Psoas muscle (tissue), 8 donors: ENCODE results near the gene ZRANB3. TPM values are rescaled to one million over a fixed set of nuclear protein-coding genes. Genes with fewer than 3 reads are reported as not detected.

ENCODE experiments used
- ATAC-seq, 4 donors: fragments of 200-7000 bp; cut with Tn5 transposase; one replicate each; pipeline ENCODE4 v1.9.1; 2020; ENCODE audit warnings: moderate library complexity in 3 of 4, mild to moderate bottlenecking in 2 of 4
- DNase-seq, 2 donors: peaks; one replicate each; pipeline ENCODE4 v3.0.0-alpha.2; 2020
- H3K27ac ChIP-seq: fragments of 200-600 bp; one replicate; pipeline ENCODE4 v1.8.0; 2022
- H3K27me3 ChIP-seq, 3 donors: fragments of 200-600 bp in 1 of 3; one replicate each; pipeline versions ENCODE4 v1.6.1 to v1.8.0; 2013 to 2022; ENCODE audit warnings: low read length in 2 of 3, mild to moderate bottlenecking in 2 of 3, moderate library complexity in 1 of 3; ENCODE audit not compliant: insufficient read depth in 3 of 3
- H3K36me3 ChIP-seq, 2 donors: fragments of 200-600 bp in 1 of 2; one replicate each; pipeline versions ENCODE4 v1.6.1 to v1.8.0; 2013 to 2022; ENCODE audit warnings: low read depth in 1 of 2, mild to moderate bottlenecking in 1 of 2, moderate library complexity in 1 of 2; ENCODE audit not compliant: insufficient read depth in 1 of 2
- H3K4me1 ChIP-seq: fragments of 200-600 bp; one replicate; pipeline ENCODE4 v1.8.0; 2022
- H3K4me3 ChIP-seq: fragments of 200-600 bp; one replicate; pipeline ENCODE4 v1.8.0; 2022; ENCODE audit warnings: mild to moderate bottlenecking
- H3K9me3 ChIP-seq: fragments of 200-600 bp; one replicate; pipeline ENCODE4 v1.8.0; 2022
- WGBS, 3 donors: extraction: QIAGEN DNeasy Blood & Tissue Kit; methylation state at CpG; one replicate each; pipeline versions ENCODE4 v1.1.6 to v1.1.7; 2013; 5-methylcytosine and 5-hydroxymethylcytosine counted together
- intact Hi-C, 2 donors: fragments of 100-400 bp; cut with DNase I; formaldehyde crosslinking; loops; one replicate each; pipeline versions ENCODE4 v1.11.0 to v1.14.2; 2022
- polyA plus RNA-seq, 3 donors: library from polyadenylated mRNA; stranded (reverse); fragments of 200-250 nt; gene quantifications; one replicate each; pipeline ENCODE4 v1.2.3, GENCODE V29; 2013
- total RNA-seq, 4 donors: library from RNA; stranded (reverse); fragmentation: NEBNext Ultra II Directional in 2 of 4; extraction: Animal tissue kit (Norgen Biotek cat#: 25700) in 2 of 4; gene quantifications; one replicate each; pipeline versions ENCODE4 v1.2.1 to v1.2.4, GENCODE V29; 2021 to 2023
- TF ChIP-seq, protein P1 (sequence below): fragments of 200-600 bp; IDR thresholded peaks from one replicate; pipeline ENCODE4 v1.8.0; 2022; ENCODE audit warnings: antibody characterized with exemption
- donor health status: healthy with polysubstance abuse.
- donor health status: DM: no; HTN: no; CAD: no; lungs with moderate emphysema.
- donor health status: Bipolar disorder and iron deficiency.
- donor health status: healthy.
- donor health status: DM: yes; HTN: yes; CAD: no.
- donor health status: DM: no; HTN: no; CAD: no.
- donor health status: DM: no; HTN: no; CAD: no.
- donor health status: DM: yes; HTN: yes; CAD: no.

ZRANB3 gene
- total and polyA plus RNA-seq, 7 donors = 1.3 to 6.4 (median 4.0) TPM

DNA sequence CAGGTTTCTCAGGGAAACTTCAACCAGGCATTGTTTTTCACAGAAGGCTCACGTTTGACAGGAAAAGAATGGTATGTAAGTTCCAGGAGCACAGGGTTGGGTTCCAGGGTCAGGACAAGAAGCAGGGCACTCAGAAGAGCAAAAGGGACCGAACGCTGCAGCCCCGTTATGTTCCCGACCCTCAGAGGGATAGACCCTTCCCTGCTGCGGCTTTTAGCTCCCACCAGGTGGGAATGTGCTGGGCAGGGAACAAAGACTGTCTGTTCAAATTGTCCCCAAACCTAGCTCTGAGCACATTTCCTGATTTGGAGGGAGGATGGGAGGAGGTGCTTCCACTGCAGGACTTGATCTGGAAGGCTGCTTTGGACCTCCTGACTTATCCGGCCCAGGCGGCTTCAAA, 348.8 kb downstream of the ZRANB3 start:
- Histone ChIP-seq H3K9me3 (no peaks in the 10 kb centered on the region), H3K4me3 (no peak overlapping the region), H3K27me3 (no peaks in the 10 kb centered on the region), H3K27ac (no peak overlapping the region), H3K4me1 (no peaks in the 10 kb centered on the region), H3K36me3 (peaks cover 0 to 4% of the 10 kb centered on the region in 2 donors)
- DNase-seq (no peak), ATAC-seq (no peak)
- WGBS, 3 donors = 69 to 76% (median 72%) methylated on average over 8 of the region's 8 CpGs
- intact Hi-C loops = no loop called here
- TF ChIP-seq, protein P1, sequence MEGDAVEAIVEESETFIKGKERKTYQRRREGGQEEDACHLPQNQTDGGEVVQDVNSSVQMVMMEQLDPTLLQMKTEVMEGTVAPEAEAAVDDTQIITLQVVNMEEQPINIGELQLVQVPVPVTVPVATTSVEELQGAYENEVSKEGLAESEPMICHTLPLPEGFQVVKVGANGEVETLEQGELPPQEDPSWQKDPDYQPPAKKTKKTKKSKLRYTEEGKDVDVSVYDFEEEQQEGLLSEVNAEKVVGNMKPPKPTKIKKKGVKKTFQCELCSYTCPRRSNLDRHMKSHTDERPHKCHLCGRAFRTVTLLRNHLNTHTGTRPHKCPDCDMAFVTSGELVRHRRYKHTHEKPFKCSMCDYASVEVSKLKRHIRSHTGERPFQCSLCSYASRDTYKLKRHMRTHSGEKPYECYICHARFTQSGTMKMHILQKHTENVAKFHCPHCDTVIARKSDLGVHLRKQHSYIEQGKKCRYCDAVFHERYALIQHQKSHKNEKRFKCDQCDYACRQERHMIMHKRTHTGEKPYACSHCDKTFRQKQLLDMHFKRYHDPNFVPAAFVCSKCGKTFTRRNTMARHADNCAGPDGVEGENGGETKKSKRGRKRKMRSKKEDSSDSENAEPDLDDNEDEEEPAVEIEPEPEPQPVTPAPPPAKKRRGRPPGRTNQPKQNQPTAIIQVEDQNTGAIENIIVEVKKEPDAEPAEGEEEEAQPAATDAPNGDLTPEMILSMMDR = no peak

DNA sequence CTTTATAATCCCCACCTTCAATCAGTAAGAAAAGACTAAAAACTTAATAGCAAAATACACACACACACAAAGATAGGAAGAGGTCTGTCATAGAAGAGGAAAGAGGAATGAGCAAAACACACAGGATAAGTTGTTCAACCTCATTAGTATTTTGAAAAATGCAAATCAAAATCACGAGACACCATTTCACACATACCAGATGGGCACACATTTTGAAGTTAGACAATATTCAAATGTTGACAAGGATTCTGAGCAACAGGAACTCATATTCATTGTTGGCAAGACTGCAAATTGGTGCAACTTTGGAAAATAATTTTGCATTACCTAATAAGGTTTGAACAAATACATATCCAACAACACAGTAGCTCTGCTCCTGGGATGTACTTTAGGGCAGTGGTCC, 351.3 kb downstream of the ZRANB3 start:
- intact Hi-C loops = no loop called here
- Histone ChIP-seq H3K36me3 (peaks cover 0 to 26% of the 10 kb centered on the region in 2 donors), H3K4me3 (no peak overlapping the region), H3K4me1 (no peaks in the 10 kb centered on the region), H3K9me3 (no peaks in the 10 kb centered on the region), H3K27ac (no peak overlapping the region), H3K27me3 (no peaks in the 10 kb centered on the region)
- WGBS, 3 donors = 88 to 100% (median 95%) methylated on average over 1 of the region's 1 CpG
- no peak for DNase-seq
- ATAC-seq = no peak
- TF ChIP-seq, protein P1 = no peak

DNA sequence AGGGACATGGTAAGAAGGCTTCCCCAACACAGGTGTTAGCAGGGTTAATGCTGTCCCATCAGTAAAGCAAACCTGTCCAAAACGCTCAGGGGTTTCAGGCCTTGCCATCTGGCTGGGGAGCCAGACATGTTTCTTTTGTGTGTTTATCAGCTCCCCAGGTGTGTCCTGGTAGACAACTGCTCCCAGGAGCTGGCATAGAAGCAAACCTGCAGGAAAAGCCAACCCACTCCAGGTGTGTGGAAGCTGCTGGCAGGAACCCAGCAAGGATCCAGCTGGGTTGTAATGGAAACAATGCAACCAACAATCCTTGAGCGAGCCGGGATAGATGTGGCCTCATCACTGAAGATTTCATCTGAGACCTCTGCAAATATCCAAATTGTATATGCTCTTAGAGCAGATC, 355.8 kb downstream of the ZRANB3 start:
- ATAC-seq = no peak
- H3K9me3 ChIP-seq = no peaks in the 10 kb centered on the region
- no peak for DNase-seq
- H3K36me3 ChIP-seq = peaks cover 3 to 52% of the 10 kb centered on the region in 2 donors
- 75 to 77% (median 77%) methylated on average over 3 of the region's 3 CpGs for WGBS, 3 donors
- TF ChIP-seq, protein P1 = no peak
- H3K27me3 ChIP-seq = no peaks in the 10 kb centered on the region
- H3K4me3 ChIP-seq = no peak overlapping the region
- intact Hi-C loops = no loop called here
- H3K4me1 ChIP-seq = no peaks in the 10 kb centered on the region
- no peak overlapping the region for H3K27ac ChIP-seq

- peaks cover 3 to 56% of the 10 kb centered on the region in 2 donors for H3K36me3 ChIP-seq
- DNase-seq (no peak), ATAC-seq (no peak)
- no peaks in the 10 kb centered on the region for H3K4me1 ChIP-seq
- TF ChIP-seq, protein P1 = no peak
- WGBS, 3 donors = 93 to 98% (median 98%) methylated on average over 6 of the region's 6 CpGs
- H3K4me3 ChIP-seq = no peak overlapping the region
- no peak overlapping the region for H3K27ac ChIP-seq
- intact Hi-C loops = no loop called here
- no peaks in the 10 kb centered on the region for H3K27me3 ChIP-seq
- no peaks in the 10 kb centered on the region for H3K9me3 ChIP-seq
These were observed 356.3 kb downstream of the ZRANB3 start for GRCh38 chr2:135174810-135175093.

GRCh38 chr2:135174049-135174809, 356.8 kb downstream of the ZRANB3 start:
- Histone ChIP-seq H3K27ac (no peak overlapping the region), H3K27me3 (no peaks in the 10 kb centered on the region), H3K4me1 (no peaks in the 10 kb centered on the region), H3K36me3 (peaks cover 3 to 61% of the 10 kb centered on the region in 2 donors), H3K4me3 (no peak overlapping the region), H3K9me3 (no peaks in the 10 kb centered on the region)
- ATAC-seq = peak in 1 of 4 donors; percentile 19
- TF ChIP-seq, protein P1 = no peak
- intact Hi-C loops = no loop called here
- WGBS, 3 donors = 76 to 89% (median 85%) methylated on average over 9 of the region's 9 CpGs
- DNase-seq = no peak
